HG02970 (cell line): Measurements from ENCODE around the gene DPEP2.
"Not testable (repeated sequence)": the region's sequence is repeated elsewhere in the genome, so short reads cannot be mapped to it uniquely, and the experiment has no call there.

ENCODE experiments used
- ATAC-seq: cut with Tn5 transposase; IDR thresholded peaks from one replicate; pipeline ENCODE4 v1.9.1; 2021; ENCODE audit warnings: mild to moderate bottlenecking, moderate library complexity, moderate number of reproducible peaks; ENCODE audit not compliant: unreplicated experiment, low FRiP score

Gene DPEP2

GRCh38 chr16:68009157-68009735, 10.0 kb upstream of the DPEP2 start:
- no peak for ATAC-seq

- no peak for ATAC-seq
Observed at GRCh38 chr16:68005786-68006286, 6.6 kb upstream of the DPEP2 start.

- ATAC-seq, result no peak
Observed at GRCh38 chr16:68005211-68005610, 5.9 kb upstream of the DPEP2 start.

DNA sequence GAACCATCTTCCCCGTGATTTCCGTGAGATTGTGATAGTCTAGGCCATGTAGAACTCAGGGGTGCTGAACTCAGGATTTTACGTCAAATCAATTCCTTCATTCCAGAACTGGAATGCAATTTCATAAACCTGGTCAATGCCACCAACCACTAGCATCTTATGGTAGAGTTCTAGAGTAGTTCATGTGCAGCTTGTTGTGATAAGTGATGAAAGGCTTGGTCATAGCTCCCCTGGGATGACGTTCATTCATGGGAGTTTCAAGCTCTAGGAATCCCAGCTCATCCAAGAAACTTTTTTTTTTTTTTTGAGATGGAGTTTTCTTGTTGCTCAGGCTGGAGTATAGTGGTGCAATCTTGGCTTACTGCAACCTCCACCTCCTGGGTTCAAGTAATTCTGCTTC, 3.7 kb upstream of the DPEP2 start:
- ATAC-seq, result no peak

DNA sequence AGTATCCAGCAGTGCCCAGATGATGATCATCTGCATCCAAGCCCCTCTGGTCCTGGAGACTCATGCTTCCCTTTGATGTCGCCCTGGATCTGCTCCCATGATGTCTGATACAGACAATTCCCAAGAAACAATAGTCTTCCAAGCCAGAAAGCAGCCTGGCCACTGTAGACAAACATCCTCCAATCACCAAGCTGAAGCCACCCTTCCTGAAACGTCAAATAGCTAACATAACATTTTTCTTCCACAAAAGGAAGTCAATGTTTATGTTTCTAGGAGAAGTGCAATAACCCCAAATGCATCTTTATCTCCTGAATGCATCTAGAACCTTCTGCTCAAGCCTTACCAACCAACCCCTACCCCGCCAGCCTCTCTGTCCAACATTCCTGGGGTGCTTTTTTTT, 1.2 kb upstream of the DPEP2 start:
- no peak for ATAC-seq

- no peak for ATAC-seq
Observed at GRCh38 chr16:67999985-68000384, 701 bp upstream of the DPEP2 start.

DNA sequence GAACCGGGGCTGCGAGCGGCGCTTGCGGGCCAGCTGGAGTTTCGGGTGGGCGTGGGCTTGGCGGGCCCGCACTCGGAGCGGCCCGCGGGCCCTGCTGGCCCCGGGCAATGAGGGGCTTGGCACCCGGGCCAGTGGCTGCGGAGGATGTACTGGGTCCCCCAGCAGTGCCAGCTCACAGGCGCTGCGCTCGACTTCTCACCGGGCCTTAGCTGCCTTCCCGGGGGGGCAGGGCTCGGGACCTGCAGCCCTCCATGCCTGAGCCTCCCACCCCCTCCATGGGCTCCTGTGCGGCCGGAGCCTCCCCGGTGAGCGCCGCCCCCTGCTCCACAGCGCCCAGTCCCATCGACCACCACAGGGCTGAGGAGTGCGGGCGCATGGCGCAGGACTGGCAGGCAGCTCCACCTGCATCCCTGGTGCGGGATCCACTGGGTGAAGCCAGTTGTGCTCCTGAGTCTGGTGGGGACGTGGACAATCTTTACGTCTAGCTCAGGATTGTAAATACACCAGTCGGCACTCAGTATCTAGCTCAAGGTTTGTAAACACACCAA, 979 bp downstream of the DPEP2 start:
- ATAC-seq, result not testable (repeated sequence)

DNA sequence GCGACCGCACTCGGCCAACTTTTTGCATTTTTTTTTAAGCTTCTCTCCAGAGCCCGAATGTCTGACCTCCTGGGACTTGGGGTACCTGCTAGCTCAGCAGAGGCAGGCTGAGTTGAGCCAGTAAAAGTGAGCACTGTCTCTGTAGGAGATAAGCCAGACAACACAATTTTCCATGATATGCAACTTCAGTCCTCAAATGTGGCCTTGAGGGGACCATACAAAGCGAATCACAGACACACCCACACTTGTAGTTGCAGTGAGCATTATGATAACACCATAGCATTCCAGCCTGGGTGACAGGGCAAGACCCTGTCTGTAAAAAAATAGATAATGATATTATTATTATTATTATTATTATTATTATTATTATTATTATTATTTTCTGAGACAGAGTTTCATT, 2.6 kb downstream of the DPEP2 start:
- ATAC-seq, result no peak

- ATAC-seq, result no peak
Observed at GRCh38 chr16:67995423-67995822, 3.9 kb downstream of the DPEP2 start.

GRCh38 chr16:67994040-67994408, 5.3 kb downstream of the DPEP2 start:
- not testable (repeated sequence) for ATAC-seq

- ATAC-seq, result no peak
Observed at GRCh38 chr16:67993207-67994039, 5.9 kb downstream of the DPEP2 start.

GRCh38 chr16:67992661-67993206, 6.5 kb downstream of the DPEP2 start:
- ATAC-seq, result no peak

GRCh38 chr16:67990018-67990386, 9.3 kb downstream of the DPEP2 start:
- ATAC-seq, result no peak

DNA sequence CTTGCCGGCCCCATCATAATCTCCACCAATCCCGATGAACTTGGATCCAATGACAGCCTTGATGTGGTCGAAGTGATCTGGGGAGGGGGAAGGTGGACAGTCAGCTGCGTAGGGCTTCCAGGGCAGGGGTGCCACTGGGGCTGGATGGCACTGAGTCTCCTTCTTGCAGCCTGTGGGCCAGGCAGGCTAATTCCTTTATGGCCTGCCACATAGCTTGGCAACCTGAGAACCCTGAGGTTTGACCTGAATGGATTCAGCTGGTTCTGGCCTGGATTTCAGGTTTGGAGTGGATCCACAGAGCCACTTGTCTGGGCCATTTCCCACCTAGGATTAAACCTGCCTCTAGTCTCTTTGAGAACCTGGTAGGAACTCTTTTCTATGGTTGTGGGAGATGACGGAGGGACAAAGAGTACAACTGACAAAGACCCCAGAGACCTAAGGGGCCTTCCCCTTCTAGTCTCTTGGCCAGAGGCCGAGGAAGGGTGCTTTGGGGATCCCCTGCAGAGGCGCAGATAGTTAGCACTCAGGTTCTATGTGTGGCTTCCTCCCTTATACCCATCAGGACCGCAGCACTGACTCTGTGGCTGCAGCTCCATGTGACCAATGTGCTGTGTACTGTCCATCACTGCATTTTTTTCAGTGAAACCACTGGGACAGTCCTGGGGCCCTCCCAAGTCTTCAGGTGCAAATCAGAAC, 9.8 kb downstream of the DPEP2 start:
- no peak for ATAC-seq

DNA sequence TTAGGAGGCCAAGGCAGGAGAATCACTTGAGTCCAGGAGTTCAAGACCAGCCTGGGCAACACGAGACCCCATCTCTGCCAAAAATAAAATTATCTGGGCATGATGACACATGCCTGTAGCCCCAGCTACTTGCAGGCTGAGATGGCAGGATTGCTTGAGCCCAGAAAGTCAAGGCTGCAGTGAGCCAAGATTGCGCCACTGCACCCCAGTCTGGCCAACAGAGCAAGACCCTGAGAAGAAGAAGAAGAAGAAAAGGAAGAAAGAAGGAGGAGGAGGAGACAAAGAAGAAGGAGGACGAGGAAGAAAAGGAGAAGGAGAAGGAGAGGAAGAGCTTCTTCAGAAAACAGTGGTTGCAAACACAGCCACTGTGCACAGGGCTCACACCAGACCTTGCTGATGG, 10.6 kb downstream of the DPEP2 start:
- no peak for ATAC-seq

- ATAC-seq, result no peak
Observed at GRCh38 chr16:67987460-67988160, 11.7 kb downstream of the DPEP2 start.

DNA sequence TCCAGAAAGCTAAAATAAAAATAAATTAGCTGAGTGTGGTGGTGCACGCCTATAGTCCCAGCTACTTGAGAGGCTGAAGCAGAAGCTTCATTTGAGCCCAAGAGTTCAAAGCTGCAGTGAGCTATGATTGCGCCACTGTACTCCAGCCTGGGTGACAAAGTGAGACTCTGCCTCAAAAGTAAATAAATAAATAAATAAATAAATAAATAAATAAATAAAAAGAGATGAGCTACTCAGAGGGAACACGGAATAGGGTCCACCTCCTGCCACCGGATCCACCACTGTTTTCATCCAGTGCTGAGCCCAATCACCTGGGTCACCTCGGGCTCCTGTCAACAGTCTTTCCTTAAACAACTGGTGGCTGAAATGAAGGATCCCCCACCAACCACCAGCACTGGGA, 12.3 kb downstream of the DPEP2 start:
- no peak for ATAC-seq

DNA sequence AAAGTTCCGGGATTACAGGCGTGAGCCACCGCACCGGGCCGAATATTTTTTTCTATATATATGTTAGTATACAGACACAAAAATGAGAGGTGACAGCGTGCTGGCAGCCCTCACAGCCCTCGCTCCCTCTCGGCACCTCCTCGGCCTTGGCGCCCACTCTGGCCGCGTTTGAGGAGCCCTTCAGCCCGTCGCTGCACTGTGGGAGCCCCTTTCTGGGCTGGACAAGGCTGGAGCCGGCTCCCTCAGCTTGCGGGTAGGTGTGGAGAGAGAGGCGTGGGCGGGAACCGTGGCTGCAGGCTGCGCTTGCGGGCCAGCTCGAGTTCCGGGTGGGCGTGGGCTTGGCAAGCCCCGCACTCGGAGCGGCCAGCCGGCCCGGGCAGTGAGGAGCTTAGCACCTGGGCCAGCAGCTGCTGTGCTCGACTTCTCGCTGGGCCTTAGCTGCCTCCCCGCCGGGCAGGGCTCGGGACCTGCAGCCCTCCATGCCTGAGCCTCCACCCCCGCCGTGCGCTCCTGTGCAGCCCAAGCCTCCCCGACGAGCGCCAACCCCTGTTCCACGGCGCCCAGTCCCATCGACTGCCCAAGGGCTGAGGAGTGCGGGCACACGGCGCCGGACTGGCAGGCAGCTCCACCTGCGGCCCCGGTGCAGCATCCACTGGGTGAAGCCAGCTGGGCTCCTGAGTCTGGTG, 17.1 kb downstream of the DPEP2 start:
- ATAC-seq, result no peak

DNA sequence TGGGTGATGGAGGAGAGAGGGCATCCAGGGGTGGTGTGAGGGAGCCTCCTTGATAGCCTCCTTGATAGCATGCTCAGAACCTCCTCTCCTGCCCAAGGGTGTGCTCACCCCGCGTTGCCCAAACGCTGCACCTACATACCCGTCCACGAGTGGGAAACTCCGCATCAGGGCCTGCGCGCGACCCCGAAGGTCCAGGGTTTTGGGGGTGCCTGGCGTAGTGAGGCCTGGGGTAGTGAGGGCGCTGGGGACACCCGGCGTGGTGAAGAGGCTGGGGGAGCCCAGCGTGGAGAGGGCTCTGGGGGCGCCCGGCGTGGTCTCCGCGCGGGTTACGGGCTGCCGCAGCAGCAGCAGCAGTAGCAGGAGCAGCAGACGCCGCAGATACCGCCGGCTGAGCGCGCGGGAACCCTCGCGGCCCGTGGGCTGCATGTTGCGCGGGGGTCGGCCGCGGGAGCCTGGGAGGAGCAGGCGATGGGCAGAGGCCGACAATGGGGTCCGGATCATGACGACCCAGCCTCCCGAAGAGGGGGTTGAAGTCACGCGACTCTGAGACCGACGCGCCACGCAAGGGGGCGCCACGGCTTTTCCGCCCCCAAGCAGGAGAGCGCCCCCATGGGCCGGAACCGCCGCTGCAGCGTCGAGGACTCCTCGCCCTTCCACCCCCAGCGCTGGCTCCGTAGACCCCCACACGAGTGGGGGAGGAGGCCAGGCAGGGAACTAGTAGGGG, 19.2 kb downstream of the DPEP2 start, which contains the start of gene DPEP3:
Gene DPEP3, minus strand, starts transcription at position 545 of the 724 bp plus-strand sequence. Its CDS starts 119 bp downstream, at position 426.
- no peak for ATAC-seq
